ENCODE data around the gene CCL27.

DNA sequence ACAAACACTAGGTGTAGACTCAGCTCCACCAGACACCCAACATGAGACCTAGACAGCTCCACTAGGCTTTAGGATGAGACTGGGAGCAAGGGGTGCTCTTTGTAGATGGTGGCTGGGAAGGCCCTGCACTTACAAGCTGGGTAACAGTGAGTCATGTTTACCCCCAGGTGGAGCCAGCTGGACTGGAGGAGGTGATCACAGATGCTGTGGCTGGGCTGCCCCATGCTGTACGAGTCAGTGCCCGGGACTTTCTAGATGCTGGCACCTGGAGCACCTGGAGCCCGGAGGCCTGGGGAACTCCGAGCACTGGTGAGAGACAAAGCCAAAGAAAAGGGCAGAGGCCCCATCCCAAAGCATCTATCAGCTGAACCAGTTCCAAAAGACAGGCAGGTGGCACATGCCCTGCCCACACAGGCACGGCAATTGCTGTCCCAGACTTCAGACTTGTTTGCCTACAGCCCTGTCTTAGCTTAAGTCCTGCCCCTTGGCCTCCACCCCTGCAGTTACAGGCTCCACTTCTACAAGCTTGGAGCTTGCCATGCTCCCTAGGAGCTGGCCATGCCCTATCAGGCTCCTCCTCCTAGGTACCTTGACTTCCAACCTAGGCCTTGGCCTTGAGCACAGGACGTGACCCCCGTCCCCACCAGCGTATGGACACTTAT lies 2.7 kb downstream of the CCL27 start:
- no peak for TF ChIP-seq POLR2A (IDR thresholded peaks at IDR 0.05; ENCODE audit: low read length)
- TF ChIP-seq GATA1 (IDR thresholded peaks at IDR 0.05; ENCODE audit: low read depth, low read length) = no peak
